WERI-Rb-1 (cell line): Measurements from ENCODE around the gene CHRM4.
A peak's percentile ranks its signal among the peaks of the same experiment; 100 is the strongest.

Source experiments
- DNase-seq: peaks from one replicate; pipeline ENCODE4 v3.0.0-alpha.2; 2020
- H3K27ac ChIP-seq: fragments of 250-450 bp; sonication (Bioruptor Pico); 2 replicates; pipeline ENCODE4 v1.5.1; 2020; ENCODE audit warnings: mild to moderate bottlenecking, moderate library complexity
- H3K27me3 ChIP-seq: fragments of 250-450 bp; sonication (Bioruptor Pico); 2 replicates; pipeline ENCODE4 v1.5.1; 2021; ENCODE audit warnings: mild to moderate bottlenecking, low read depth, moderate library complexity; ENCODE audit not compliant: insufficient read depth, severe bottlenecking
- H3K36me3 ChIP-seq: fragments of 250-450 bp; sonication (Bioruptor Pico); 2 replicates; pipeline ENCODE4 v1.5.1; 2020; ENCODE audit warnings: mild to moderate bottlenecking, moderate library complexity
- H3K4me3 ChIP-seq: 2 replicates; pipeline ENCODE4 v1.5.1; 2011; ENCODE audit warnings: low read depth, mild to moderate bottlenecking, control low read depth, low read length
- H3K9me3 ChIP-seq: fragments of 250-450 bp; sonication (Bioruptor Pico); 2 replicates; pipeline ENCODE4 v1.5.1; 2021; ENCODE audit warnings: mild to moderate bottlenecking, moderate library complexity; ENCODE audit not compliant: severe bottlenecking
- CTCF ChIP-seq: IDR thresholded peaks from 2 replicates; pipeline ENCODE4 v1.5.1; 2011; ENCODE audit warnings: low read depth, mild to moderate bottlenecking, control low read depth, inconsistent platforms, low read length

The CHRM4 gene

GRCh38 chr11:46421257-46421880 lies 29.8 kb upstream of the CHRM4 start:
- peaks cover 23% of the 10 kb centered on the region for H3K36me3 ChIP-seq
- DNase-seq: peak; percentile 90
- H3K27me3 ChIP-seq: no peaks in the 10 kb centered on the region
- TF ChIP-seq CTCF: no peak
- H3K27ac ChIP-seq: peak overlapping the region; percentile 64
- peak overlapping the region; percentile 9 for H3K4me3 ChIP-seq
- H3K9me3 ChIP-seq: no peaks in the 10 kb centered on the region

DNA sequence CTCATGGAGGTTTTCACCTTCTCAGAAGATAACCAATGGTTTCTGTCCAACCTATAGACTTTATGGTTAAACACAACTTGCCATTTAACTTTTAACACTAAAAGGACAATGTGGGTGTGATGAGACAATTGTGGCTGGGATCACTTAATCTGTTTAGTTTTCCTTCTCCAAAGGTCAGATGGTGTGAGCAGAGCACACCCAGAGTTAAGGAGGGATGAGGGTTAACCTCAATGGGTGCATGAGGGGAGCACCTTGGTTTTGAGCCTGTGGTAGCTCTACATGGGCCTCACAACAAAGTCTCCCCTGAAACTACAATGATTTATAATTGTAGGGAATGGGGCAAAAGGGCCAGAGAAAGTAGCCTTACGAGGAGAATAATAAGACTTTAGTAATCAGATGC lies 28.9 kb upstream of the CHRM4 start:
- DNase-seq: no peak
- no peaks in the 10 kb centered on the region for H3K9me3 ChIP-seq
- no peak overlapping the region for H3K4me3 ChIP-seq
- no peaks in the 10 kb centered on the region for H3K27me3 ChIP-seq
- TF ChIP-seq CTCF: no peak
- peak overlapping the region; percentile 64 for H3K27ac ChIP-seq
- peaks cover 29% of the 10 kb centered on the region for H3K36me3 ChIP-seq

- no peak for TF ChIP-seq CTCF
- no peaks in the 10 kb centered on the region for H3K27me3 ChIP-seq
- no peak overlapping the region for H3K27ac ChIP-seq
- no peaks in the 10 kb centered on the region for H3K9me3 ChIP-seq
- DNase-seq: no peak
- peaks cover 45% of the 10 kb centered on the region for H3K36me3 ChIP-seq
- H3K4me3 ChIP-seq: no peak overlapping the region
Measured at GRCh38 chr11:46418751-46419150, 27.2 kb upstream of the CHRM4 start.

DNA sequence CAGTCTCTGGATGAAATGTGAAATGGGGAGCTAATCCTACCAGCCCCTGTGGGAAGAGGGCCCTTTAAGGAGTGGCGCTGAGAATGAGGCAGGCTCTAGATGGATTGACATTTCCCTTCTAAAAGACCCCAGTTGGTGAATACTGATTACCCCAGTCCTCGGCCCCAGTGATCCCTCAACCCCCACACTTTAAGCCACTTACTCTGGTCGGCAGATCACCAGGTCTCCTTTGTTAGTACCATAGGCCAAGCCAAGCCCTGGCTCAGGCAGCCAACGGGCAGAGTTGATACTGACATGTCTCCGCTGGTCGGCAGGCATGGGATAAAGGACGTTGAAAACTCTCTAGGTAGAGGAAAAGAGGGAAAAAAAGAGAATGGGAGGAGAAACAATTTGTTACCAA lies 26.1 kb upstream of the CHRM4 start:
- peak overlapping the region; percentile 69 for H3K27ac ChIP-seq
- H3K9me3 ChIP-seq: no peaks in the 10 kb centered on the region
- H3K27me3 ChIP-seq: no peaks in the 10 kb centered on the region
- DNase-seq: peak; percentile 61
- peaks cover 53% of the 10 kb centered on the region for H3K36me3 ChIP-seq
- no peak overlapping the region for H3K4me3 ChIP-seq
- no peak for TF ChIP-seq CTCF

GRCh38 chr11:46414879-46415278 lies 23.3 kb upstream of the CHRM4 start:
- no peak overlapping the region for H3K4me3 ChIP-seq
- H3K27ac ChIP-seq: no peak overlapping the region
- H3K36me3 ChIP-seq: peaks cover 58% of the 10 kb centered on the region
- H3K27me3 ChIP-seq: no peaks in the 10 kb centered on the region
- no peaks in the 10 kb centered on the region for H3K9me3 ChIP-seq
- TF ChIP-seq CTCF: no peak
- no peak for DNase-seq

DNA sequence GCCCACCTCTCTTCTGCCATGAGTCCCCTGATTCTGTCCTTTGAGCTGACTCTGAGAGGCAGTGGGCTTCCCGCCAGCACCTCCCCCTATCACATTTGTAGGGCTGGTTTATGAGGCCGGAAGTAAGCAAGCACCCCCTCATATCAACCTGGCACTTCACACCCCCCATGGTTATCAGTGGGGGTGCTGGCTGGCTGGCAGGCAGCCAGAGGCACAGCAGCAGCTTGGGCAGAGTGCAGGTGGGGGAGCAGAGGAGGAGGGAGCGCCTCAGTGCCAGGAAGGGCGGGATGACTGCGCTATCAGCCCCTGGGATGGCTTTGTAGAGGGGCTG lies 22.9 kb upstream of the CHRM4 start:
- Histone ChIP-seq H3K27ac (no peak overlapping the region), H3K36me3 (peaks cover 63% of the 10 kb centered on the region)

More for the DNA sequence above, 22.9 kb upstream of the CHRM4 start:
- no peak for TF ChIP-seq CTCF
- DNase-seq: no peak
- no peaks in the 10 kb centered on the region for H3K9me3 ChIP-seq
- H3K4me3 ChIP-seq: no peak overlapping the region
- no peaks in the 10 kb centered on the region for H3K27me3 ChIP-seq
